ENCODE results near the gene UBA1.
A peak's percentile ranks its signal among the peaks of the same experiment; 100 is the strongest.

Gene UBA1

GRCh38 chrX:47148946-47149345 lies 44.7 kb upstream of the UBA1 start:
- Histone ChIP-seq H3K4me2 (ENCODE audit: low read depth, low read length, poor library complexity, severe bottlenecking) (peak overlapping the region; percentile 27), H3K9me3 (ENCODE audit: insufficient read depth, low read depth, low read length) (no peaks in the 10 kb centered on the region), H4K20me1 (ENCODE audit: insufficient read depth, low read length, poor library complexity, severe bottlenecking) (peaks cover 52% of the 10 kb centered on the region), H3K9ac (ENCODE audit: low read depth, low read length, poor library complexity, severe bottlenecking) (no peak overlapping the region), H3K4me1 (ENCODE audit: insufficient read depth, low read length, poor library complexity, severe bottlenecking) (peaks cover 8% of the 10 kb centered on the region), H2AFZ (ENCODE audit: low read length) (no peak overlapping the region), H3K27me3 (ENCODE audit: insufficient read depth, low read length, poor library complexity, severe bottlenecking) (no peaks in the 10 kb centered on the region), H3K4me3 (ENCODE audit: low read length, poor library complexity, severe bottlenecking) (peak overlapping the region; percentile 17), H3K9me2 (replicated peaks; ENCODE audit: low read depth, low read length) (no peaks in the 10 kb centered on the region), H3K36me3 (ENCODE audit: insufficient read depth, low read length) (peaks cover 6% of the 10 kb centered on the region; the same call in 1 of the 2 replicates), H3K79me2 (ENCODE audit: insufficient read depth, low read length) (peaks cover 87% of the 10 kb centered on the region), H3F3A (ENCODE audit: low read depth) (no peaks in the 10 kb centered on the region)
- no peak for TF ChIP-seq CTCF (conservative IDR thresholded peaks at IDR 0.05; ENCODE audit: low read length)
- TF ChIP-seq EZH2phosphoT487 (IDR thresholded peaks at IDR 0.05; ENCODE audit: borderline replicate concordance), result no peak

DNA sequence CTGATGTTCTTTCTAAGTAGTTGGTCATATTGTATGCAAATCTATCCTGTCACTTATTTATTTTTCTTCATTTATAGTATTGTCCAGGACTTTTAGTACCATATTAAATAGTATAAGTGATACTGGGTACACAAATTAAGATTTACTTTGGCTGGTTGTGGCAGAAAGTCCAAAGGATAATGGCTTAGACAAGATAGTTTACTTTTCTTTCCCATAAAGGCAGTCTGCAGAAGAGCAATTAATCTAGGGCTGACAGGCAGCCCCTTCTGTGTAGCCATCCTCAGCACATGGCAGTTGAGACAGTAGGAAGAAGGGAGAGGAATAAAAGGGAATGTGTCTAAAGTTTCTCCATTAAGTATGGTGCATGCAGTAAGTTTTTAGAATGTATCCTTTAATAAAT lies 42.2 kb upstream of the UBA1 start:
- Histone ChIP-seq H3K9ac (ENCODE audit: low read depth, low read length, poor library complexity, severe bottlenecking) (peak overlapping the region; percentile 17), H3K9me3 (ENCODE audit: insufficient read depth, low read depth, low read length) (no peaks in the 10 kb centered on the region), H3K4me1 (ENCODE audit: insufficient read depth, low read length, poor library complexity, severe bottlenecking) (peaks cover 8% of the 10 kb centered on the region), H3F3A (ENCODE audit: low read depth) (no peaks in the 10 kb centered on the region), H3K27me3 (ENCODE audit: insufficient read depth, low read length, poor library complexity, severe bottlenecking) (no peaks in the 10 kb centered on the region), H3K4me2 (ENCODE audit: low read depth, low read length, poor library complexity, severe bottlenecking) (peak overlapping the region; percentile 42), H3K36me3 (ENCODE audit: insufficient read depth, low read length) (peaks cover 12% of the 10 kb centered on the region; the same call in 1 of the 2 replicates), H3K4me3 (ENCODE audit: low read length, poor library complexity, severe bottlenecking) (no peak overlapping the region), H3K79me2 (ENCODE audit: insufficient read depth, low read length) (peaks cover 88% of the 10 kb centered on the region), H2AFZ (ENCODE audit: low read length) (no peak overlapping the region), H3K9me2 (replicated peaks; ENCODE audit: low read depth, low read length) (no peaks in the 10 kb centered on the region), H4K20me1 (ENCODE audit: insufficient read depth, low read length, poor library complexity, severe bottlenecking) (peaks cover 42% of the 10 kb centered on the region)
- TF ChIP-seq CTCF (conservative IDR thresholded peaks at IDR 0.05; ENCODE audit: low read length) (no peak), EZH2phosphoT487 (IDR thresholded peaks at IDR 0.05; ENCODE audit: borderline replicate concordance) (no peak)

GRCh38 chrX:47156611-47157520 lies 36.8 kb upstream of the UBA1 start:
- Histone ChIP-seq H3K9me2 (replicated peaks; ENCODE audit: low read depth, low read length) (no peaks in the 10 kb centered on the region), H3F3A (ENCODE audit: low read depth) (no peaks in the 10 kb centered on the region), H4K20me1 (ENCODE audit: insufficient read depth, low read length, poor library complexity, severe bottlenecking) (peaks cover 19% of the 10 kb centered on the region), H3K9me3 (ENCODE audit: insufficient read depth, low read depth, low read length) (no peaks in the 10 kb centered on the region), H2AFZ (ENCODE audit: low read length) (no peak overlapping the region), H3K4me1 (ENCODE audit: insufficient read depth, low read length, poor library complexity, severe bottlenecking) (no peaks in the 10 kb centered on the region), H3K4me2 (ENCODE audit: low read depth, low read length, poor library complexity, severe bottlenecking) (no peak overlapping the region), H3K9ac (ENCODE audit: low read depth, low read length, poor library complexity, severe bottlenecking) (no peak overlapping the region), H3K4me3 (ENCODE audit: low read length, poor library complexity, severe bottlenecking) (no peak overlapping the region), H3K79me2 (ENCODE audit: insufficient read depth, low read length) (peaks cover 78% of the 10 kb centered on the region), H3K27me3 (ENCODE audit: insufficient read depth, low read length, poor library complexity, severe bottlenecking) (no peaks in the 10 kb centered on the region), H3K36me3 (ENCODE audit: insufficient read depth, low read length) (peaks cover 19% of the 10 kb centered on the region; the same call in 1 of the 2 replicates)
- TF ChIP-seq CTCF (conservative IDR thresholded peaks at IDR 0.05; ENCODE audit: low read length) (no peak), EZH2phosphoT487 (IDR thresholded peaks at IDR 0.05; ENCODE audit: borderline replicate concordance) (no peak)
